Measurements from ENCODE around the gene PPIE. TPM values are rescaled to one million over a fixed set of nuclear protein-coding genes. Genes with fewer than 3 reads are reported as not detected.

The PPIE gene
- total and polyA plus RNA-seq, 2 of the 8 experiments (the other 6 are each of a cell fraction or from before 2014, with no cell fraction given) = 38.9 to 56.1 TPM

GRCh38 chr1:39788426-39788757 lies 49.7 kb downstream of the PPIE start:
- no peak overlapping the region for H2BK15ac ChIP-seq (ENCODE audit: low read length)
- no CpG with 5 or more reads among the region's 51 CpGs for WGBS, 2 experiments (ENCODE audit: extremely low coverage in 1 of 2, insufficient coverage in 1 of 2, insufficient read length in 1 of 2, insufficient replicate concordance in 2 of 2, low coverage in 1 of 2, low lambda C conversion rate in 2 of 2, missing lambda C conversion rate in 1 of 2)
- no peak overlapping the region for H3K56ac ChIP-seq (replicated peaks; ENCODE audit: insufficient read length, low read depth, low read length)
- H2BK120ac ChIP-seq (replicated peaks; ENCODE audit: low read depth, low read length) = no peak overlapping the region
- H3K23ac ChIP-seq (ENCODE audit: insufficient read length) = no peak overlapping the region
- H3K79me2 ChIP-seq (ENCODE audit: control insufficient read depth in 1 of 2, insufficient read depth in 2 of 2, low read length in 2 of 2) = no peaks in the 10 kb centered on the region
- peak overlapping the region in 2 of 4 experiments; percentile 50 to 68; a peak in 4 of 8 replicates for H3K4me3 ChIP-seq (ENCODE audit: extremely low read depth in 1 of 4, insufficient read depth in 2 of 4, low read depth in 3 of 4, low read length in 4 of 4)
- DNase-seq (ENCODE audit: low read depth in 1 of 2, low spot score in 2 of 2) (no peak), FAIRE-seq (no peak)
- H3K4ac ChIP-seq (replicated peaks; ENCODE audit: insufficient read length, low read depth, low read length) = no peak overlapping the region
- no peak overlapping the region; the same call in 1 of the 2 replicates for H4K8ac ChIP-seq (ENCODE audit: extremely low read depth, insufficient read depth, low read length)
- no peaks in the 10 kb centered on the region for H3K79me1 ChIP-seq (ENCODE audit: low read depth, low read length)
- H3K27me3 ChIP-seq (replicated peaks in 1 of 4; ENCODE audit: control insufficient read depth in 3 of 4, extremely low read depth in 1 of 4, insufficient read depth in 3 of 4, low read length in 3 of 4) = peaks cover 34 to 62% (median 47%) of the 10 kb centered on the region in 4 experiments
- CTCF ChIA-PET (ENCODE audit: partially characterized antibody) = interaction anchor here (0.6 to 1.7 kb wide), 2 partner anchors 12 to 69 kb away, joined by 3 to 5 read pairs; no protein-coding TSS in a partner anchor
- no peak overlapping the region for H2BK5ac ChIP-seq (ENCODE audit: low read depth, low read length)
- no peak overlapping the region; the same call in 1 of the 2 replicates for H2AFZ ChIP-seq (ENCODE audit: low read length)
- H3K18ac ChIP-seq (ENCODE audit: extremely low read depth, low read length) = no peak overlapping the region; the same call in 1 of the 2 replicates
- H4K5ac ChIP-seq (ENCODE audit: insufficient read length, low read depth, low read length) = no peak overlapping the region
- peaks cover 0 to 4% of the 10 kb centered on the region in 2 experiments for H4K20me1 ChIP-seq (replicated peaks in 1 of 2; ENCODE audit: control insufficient read depth in 1 of 2, insufficient read depth in 2 of 2, low read length in 2 of 2)
- H3K4me1 ChIP-seq (replicated peaks in 1 of 4; ENCODE audit: control insufficient read depth in 3 of 4, insufficient read depth in 4 of 4, low read length in 3 of 4) = no peaks in the 10 kb centered on the region
- H3K14ac ChIP-seq (ENCODE audit: insufficient read length) = no peak overlapping the region
- H3K9ac ChIP-seq (replicated peaks in 1 of 4; ENCODE audit: extremely low read depth in 1 of 4, low read depth in 3 of 4, low read length in 3 of 4) = no peak overlapping the region
- no peaks in the 10 kb centered on the region for H3K36me3 ChIP-seq (ENCODE audit: control insufficient read depth in 2 of 4, insufficient read depth in 4 of 4, low read length in 3 of 4)
- H3K4me2 ChIP-seq (ENCODE audit: insufficient read depth in 1 of 2, low read depth in 2 of 2, low read length in 2 of 2) = peak overlapping the region; percentile 45 to 77
- H2BK20ac ChIP-seq (ENCODE audit: low read length) = no peak overlapping the region
- POLR2A ChIA-PET (ENCODE audit: partially characterized antibody) = interaction anchor here (1.0 to 1.9 kb wide), 3 partner anchors 11 to 114 kb away, joined by 3 to 5 read pairs (median 3); no protein-coding TSS in a partner anchor
- H2AK5ac ChIP-seq (ENCODE audit: low read depth, low read length) = no peak overlapping the region
- no peak overlapping the region for H4K91ac ChIP-seq (replicated peaks; ENCODE audit: insufficient read length, low read length)
- H2BK12ac ChIP-seq (ENCODE audit: low read depth, low read length) = no peak overlapping the region
- H3K9me3 ChIP-seq (ENCODE audit: insufficient read depth in 2 of 2, low read depth in 1 of 2, low read length in 1 of 2) = no peaks in the 10 kb centered on the region
- H3K23me2 ChIP-seq (ENCODE audit: low read depth, low read length) = peaks cover 7% of the 10 kb centered on the region; the same call in 1 of the 2 replicates
- no peak overlapping the region for H3K27ac ChIP-seq (ENCODE audit: low read depth, low read length)
- TF ChIP-seq USF2 (IDR thresholded peaks at IDR 0.05; ENCODE audit: low read length) (no peak), SAP30 (IDR thresholded peaks at IDR 0.05; ENCODE audit: insufficient read depth, insufficient replicate concordance, low read length) (no peak), POU5F1 (IDR thresholded peaks at IDR 0.05; ENCODE audit: low read depth, low read length) (no peak), CHD1 (IDR thresholded peaks at IDR 0.05; ENCODE audit: low read depth, low read length) (no peak), HDAC6 (IDR thresholded peaks at IDR 0.05; ENCODE audit: low read depth, low read length) (no peak), BCL11A (IDR thresholded peaks at IDR 0.05; ENCODE audit: low read depth in 2 of 2, low read length in 2 of 2) (no peak), KDM5A (IDR thresholded peaks at IDR 0.05; ENCODE audit: low read length) (no peak), JUND (IDR thresholded peaks at IDR 0.05; ENCODE audit: low read length) (no peak), SP4 (IDR thresholded peaks at IDR 0.05; ENCODE audit: low read length) (no peak), CTCF (IDR thresholded peaks at IDR 0.05; ENCODE audit: control extremely low read depth in 1 of 3, insufficient read depth in 1 of 3, low read depth in 1 of 3, low read length in 3 of 3) (no peak), GABPA (IDR thresholded peaks at IDR 0.05; ENCODE audit: borderline replicate concordance, insufficient read depth, low read length) (no peak)
